Measurements from ENCODE around the gene DENND1A.

DNA sequence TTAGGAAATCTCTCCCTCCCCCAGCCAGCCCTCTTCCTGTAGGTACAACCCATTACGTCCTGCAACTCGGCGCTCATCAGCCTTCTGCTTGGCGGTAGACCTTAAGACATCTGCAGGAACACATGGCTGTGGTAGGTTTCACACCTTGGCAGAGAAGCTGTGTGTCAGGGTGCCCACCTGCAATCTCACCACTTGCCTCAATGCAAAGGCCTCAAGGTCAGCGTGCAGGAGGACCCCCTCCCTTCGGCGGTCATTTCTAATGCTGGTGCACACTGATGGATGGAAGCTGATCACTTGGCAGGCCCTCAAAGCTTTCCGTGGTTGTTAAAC, 506.6 kb downstream of the DENND1A start:
- TF ChIP-seq POLR2A (IDR thresholded peaks at IDR 0.05) (no peak), CTCF (IDR thresholded peaks at IDR 0.05) (no peak), POLR2AphosphoS5 (IDR thresholded peaks at IDR 0.05) (no peak)
